ENCODE measurements around the gene IFT88.

Gene IFT88, protein sequence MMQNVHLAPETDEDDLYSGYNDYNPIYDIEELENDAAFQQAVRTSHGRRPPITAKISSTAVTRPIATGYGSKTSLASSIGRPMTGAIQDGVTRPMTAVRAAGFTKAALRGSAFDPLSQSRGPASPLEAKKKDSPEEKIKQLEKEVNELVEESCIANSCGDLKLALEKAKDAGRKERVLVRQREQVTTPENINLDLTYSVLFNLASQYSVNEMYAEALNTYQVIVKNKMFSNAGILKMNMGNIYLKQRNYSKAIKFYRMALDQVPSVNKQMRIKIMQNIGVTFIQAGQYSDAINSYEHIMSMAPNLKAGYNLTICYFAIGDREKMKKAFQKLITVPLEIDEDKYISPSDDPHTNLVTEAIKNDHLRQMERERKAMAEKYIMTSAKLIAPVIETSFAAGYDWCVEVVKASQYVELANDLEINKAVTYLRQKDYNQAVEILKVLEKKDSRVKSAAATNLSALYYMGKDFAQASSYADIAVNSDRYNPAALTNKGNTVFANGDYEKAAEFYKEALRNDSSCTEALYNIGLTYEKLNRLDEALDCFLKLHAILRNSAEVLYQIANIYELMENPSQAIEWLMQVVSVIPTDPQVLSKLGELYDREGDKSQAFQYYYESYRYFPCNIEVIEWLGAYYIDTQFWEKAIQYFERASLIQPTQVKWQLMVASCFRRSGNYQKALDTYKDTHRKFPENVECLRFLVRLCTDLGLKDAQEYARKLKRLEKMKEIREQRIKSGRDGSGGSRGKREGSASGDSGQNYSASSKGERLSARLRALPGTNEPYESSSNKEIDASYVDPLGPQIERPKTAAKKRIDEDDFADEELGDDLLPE

DNA sequence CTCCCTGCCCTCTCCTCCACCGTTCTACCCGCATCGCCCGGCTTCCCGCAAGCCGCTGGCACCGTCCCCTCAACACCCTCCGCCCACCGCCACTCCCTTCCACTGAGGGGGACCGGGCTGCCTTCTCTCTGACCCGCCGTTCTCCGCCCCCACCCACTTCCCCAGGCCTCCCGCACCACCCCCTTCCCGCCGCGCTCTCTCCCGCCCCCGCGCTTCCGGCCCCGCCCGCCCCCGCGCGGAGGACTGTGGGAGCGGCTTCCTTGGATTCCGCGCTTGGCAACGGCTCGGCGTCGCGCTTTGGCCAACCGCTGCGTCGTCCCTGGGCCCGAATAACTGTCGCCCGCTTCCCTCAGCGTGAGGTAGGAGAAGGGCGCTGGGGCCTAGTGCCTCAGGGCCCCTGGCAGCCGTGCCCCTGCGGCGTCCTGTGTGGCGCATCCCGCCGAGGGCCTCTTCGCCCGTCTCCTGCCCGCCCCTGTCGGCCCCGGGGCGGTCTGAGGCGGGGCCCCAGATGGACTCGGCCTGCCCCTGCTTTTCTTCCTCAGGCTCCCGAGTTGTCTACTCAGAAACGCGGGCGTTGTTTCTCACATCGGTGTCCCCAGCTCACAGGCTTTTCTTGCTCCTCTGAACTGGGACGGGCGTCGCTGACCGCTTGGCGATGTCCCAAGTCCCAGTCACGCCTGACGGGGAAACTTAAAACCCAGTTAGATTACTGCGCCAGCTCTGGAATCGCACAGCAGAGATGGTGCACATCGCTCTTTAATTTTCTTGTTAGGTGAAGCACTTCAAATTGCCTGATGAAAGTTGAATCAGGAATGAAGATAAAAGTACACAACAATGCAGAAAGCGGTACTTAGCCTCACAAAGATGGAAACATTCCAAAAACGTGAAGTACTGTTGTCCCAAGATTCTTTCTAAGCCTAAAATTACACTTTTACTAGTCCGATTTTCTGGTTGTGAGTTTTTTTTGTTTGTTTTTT, at the start of gene IFT88:
IFT88 (plus strand) TSS at position 260 of the 977 bp plus-strand sequence. CDS start 7,229 bp downstream, outside the sequence.
- peak; percentile 74 to 79 for DNase-seq (ENCODE audit: low read depth in 2 of 2)

DNA sequence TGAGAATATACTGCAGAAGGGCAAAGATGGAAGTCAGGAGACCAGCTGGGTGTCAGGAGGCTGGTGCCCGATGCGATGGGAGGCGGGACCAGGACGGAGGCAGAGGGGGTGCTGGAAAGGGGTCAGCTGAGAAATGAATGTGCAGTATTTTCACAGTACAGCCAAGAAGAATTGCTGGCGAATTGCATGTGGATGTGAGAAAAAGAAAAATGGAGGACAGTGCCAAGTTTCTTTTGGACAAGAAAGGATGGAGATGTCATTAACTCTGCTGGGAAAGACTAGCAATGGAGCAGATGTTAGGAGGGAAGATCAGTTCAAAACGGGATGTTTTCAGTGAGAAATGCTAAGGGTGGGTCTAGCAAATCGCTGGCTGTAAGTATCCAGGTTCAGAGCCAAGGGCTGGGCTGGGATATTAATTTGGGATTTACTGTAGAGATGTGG, 48.3 kb upstream of the IFT88 start:
- no peak for DNase-seq (ENCODE audit: low read depth in 2 of 2)

DNA sequence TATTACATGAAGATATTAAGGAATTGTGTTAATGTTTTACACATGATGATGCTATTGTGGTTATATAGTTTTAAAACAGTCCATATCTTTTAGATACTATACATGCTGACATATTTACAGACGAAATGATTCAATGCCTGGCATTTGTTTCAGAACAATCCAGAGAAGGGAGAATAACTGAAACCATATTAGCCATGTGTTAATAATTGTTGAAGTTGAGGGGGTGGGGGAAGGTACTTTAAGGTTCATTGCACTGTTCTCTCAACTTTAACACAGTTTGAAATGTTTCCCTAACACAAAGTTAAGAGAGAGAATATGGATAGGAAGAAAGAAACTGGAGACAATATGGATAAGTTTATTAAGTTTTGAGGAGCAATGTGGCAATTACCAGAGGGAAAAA, 47.1 kb upstream of the IFT88 start:
- no peak for DNase-seq (ENCODE audit: low read depth in 2 of 2)

DNA sequence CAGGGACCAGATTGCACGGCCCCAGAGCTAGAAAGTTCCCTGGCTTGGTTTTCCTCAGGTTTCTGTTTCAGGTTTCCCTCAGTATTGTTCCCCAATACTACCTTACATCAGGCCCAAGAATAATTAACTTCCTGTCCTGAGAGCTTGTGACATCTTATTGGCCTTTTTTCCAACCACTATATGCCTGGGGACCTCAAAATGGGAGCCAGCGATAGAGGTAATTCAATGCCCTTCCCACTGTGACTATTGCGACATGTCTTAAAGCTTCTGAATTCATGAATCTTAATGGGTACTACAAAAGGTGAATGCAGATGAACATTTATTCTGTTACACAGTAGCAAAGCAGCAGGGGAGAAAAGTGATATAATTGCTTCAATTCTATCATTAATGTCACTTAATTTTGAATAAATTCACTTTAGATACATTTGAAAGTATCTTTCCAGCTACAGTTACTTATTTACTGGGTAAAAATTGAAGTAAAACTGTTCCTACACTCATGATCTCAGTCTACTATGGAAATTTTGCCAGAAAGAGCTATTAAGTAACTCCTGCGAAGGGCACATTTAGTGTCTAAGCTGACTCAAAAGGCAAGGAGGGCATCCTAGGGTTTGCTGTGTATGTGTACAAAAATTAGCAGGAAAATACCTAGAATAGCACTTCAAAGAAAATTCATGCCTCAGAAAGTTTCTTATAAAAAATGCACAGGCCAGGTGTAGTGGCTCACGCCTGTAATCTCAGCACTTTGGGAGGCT, 45.4 kb upstream of the IFT88 start:
- no peak for DNase-seq (ENCODE audit: low read depth in 2 of 2)

DNA sequence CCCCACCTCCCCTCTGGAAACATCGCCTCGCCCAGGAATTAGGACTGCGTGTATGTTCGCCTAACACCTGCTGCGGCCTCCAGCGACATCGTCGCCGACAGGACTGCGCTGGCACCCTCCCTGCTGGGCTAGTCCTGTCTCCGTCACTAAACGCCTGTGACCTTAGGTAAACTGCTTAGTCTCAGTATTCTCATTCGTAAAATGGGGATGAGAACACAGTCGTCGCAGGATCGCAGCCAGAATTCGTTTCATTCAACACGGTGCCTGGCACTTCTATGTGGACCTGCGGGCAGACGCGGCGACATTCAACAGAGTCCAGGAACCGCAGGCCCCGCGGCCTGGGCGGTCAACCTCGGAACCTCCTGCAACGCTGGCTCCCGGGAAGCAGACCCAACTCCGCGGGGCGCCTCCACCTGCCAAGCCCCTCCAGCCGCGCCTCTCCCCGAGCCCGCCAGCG, 41.8 kb upstream of the IFT88 start:
- DNase-seq (ENCODE audit: low read depth in 2 of 2), result peak in 1 of 2 donors; percentile 0

DNA sequence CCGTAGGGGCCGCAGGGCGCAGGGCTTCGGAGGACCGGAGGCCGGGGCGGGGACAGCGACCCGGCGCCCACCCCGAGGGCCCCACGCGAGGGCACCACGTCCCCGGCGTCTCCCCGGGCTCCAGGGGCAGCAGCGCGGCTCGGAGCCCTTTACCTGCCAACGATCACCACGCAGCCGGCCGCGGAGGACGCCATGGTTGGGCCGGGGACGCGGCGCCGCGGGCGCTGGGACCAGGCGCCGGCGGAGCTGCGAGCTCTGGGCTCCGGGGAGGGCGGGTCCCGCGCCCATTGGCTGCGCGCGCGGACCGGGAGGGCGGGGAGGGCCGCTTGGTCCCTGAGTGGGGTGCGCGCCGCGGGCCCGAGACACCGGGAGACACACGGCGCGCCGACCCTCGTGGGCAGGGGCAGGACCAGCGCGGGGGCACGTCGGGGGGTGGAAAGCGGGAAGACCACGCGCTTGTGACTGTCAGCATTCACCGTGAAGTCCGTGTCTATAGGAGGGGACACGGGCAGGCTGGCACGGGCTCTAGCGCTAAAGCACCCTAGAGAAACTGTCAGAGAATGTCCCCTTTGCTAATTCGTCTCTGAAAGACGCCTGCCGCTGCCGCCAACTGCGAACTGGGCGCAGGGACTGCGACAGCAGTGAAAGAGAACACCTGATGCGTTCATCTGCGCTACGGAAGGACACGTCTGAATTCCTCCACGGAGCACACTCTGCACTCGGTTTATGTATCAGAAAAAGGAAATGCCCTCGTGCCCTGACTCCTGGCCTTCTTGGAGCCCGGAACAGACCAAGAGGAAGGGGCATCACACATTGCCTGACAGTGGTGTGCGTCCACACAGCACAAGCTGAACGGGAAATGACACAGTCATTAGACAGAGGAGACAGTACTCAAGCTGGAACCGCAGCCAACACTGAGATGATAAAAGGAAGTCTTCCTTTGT, 41.1 kb upstream of the IFT88 start, which contains the start of gene CRYL1:
CRYL1 (minus strand) TSS at position 257 of the 944 bp plus-strand sequence; CDS start at position 194, 63 bp downstream.
- peak; percentile 54 to 62 for DNase-seq (ENCODE audit: low read depth in 2 of 2)

DNA sequence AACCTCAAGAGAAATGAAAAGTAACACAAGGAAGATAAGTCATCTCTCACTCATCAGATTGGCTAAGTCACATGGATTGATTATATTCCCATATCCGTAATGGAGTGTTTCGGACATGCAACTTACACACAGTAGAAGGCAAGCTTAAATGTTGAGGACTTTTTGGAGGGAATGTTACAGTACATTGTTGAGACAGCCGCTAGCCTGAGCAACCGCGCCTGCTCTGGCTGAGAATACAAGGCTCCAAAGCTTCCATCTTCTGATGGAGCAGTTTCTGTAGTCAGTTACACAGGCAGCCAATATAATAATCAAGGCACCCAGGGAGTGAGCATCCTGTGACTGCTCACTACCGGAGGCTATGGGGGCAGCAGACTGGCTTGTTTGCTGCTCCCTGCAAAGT, 40.3 kb upstream of the IFT88 start:
- no peak for DNase-seq (ENCODE audit: low read depth in 2 of 2)

DNA sequence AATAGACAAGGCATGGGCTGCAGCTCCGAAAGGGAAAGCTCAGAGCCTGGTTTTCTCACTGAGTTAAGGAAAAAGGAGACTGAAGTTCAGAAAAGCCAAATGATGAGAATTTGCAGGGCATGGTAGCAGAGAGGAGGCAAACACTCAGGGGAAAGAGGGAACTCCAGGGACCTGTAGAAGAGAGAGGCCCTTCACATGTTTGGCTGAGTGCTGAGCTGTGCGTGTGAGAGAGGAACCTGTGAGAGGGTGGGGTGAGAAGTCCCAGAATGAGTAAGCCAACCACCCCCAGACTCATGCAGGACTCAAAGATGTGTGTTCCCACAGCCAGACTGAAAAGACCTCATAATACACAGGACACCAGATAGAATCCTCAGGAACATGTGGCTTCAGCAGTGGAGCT, 38.5 kb upstream of the IFT88 start:
- DNase-seq (ENCODE audit: low read depth in 2 of 2), result peak in 1 of 2 donors; percentile 2

DNA sequence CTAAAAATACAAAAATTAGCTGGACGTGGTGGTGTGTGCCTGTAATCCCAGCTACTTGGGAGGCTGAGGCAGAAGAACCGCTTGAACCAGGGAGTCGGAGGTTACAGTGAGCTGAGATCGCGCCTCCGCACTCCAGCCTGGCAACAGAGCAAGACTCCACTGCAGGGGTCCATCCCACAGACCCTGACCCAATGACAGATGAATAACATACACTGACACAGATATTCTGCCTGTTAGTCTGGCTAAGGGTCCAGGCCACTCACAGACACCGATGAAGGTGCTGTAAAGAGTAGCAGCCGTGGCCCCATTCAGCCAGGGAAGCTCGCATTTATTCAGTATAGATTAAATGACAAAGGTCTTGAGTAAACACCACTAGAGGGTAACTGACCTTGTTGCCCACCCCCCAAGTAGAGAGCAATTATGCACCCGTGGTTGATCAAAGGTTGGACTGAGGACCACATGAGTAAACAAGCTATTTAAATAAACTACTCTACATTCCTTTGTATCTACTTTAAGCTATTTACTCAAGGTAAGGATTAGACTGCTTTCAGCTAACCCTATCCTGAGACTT, 32.8 kb upstream of the IFT88 start:
- DNase-seq (ENCODE audit: low read depth in 2 of 2), result no peak

DNA sequence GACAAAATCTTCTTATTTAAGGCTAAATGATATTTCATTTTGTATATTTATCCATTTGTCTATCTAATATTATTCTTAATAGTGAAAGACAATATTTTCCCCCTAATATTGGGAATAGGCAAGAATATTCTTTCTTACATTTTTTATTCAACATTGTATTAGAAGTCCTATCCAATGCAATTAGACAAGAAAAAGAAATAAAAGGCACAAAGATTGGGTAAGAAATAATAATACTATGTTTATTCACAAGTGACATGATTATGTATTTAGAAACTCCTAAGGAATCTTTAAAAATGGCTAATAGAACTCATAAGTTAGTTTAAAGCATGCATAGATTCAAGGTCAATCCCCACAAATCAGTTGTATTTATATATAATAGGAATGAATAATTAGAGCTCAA, 30.0 kb upstream of the IFT88 start:
- no peak for DNase-seq (ENCODE audit: low read depth in 2 of 2)

DNA sequence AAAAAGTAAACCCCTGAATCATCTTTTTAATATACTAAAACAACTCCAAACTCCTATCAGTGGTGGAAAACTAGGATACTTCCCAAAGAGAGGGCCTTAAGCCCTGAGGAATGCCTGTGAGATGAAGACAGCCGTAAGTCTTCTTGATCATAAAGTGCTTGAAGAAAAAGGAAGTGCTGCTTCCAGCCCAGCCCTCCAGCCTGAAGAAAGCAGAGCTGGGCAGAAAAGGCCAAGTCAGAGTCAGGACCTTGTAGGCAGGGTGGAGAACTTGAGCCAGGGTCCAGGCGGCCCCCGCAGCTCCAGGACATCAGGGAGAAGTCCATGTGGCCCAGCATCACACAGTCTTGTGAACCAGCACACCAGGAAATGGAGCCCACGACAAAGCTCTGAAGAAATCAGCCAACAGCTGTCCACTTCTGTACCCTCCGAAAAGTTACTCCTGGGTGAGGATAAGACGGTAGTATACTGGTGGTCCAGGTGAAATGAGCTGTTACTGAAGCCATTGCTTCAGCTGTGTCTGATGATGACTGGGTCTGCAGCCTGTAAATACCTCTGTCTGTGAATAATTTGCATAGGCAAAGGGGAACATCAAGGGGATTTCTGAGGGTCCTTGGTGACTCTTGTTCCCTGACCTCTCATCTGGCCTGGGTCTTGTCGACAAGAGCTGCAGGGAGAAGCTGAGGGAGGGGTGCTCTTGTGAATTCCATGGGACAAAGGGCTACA, 22.6 kb upstream of the IFT88 start:
- DNase-seq (ENCODE audit: low read depth in 2 of 2), result no peak

DNA sequence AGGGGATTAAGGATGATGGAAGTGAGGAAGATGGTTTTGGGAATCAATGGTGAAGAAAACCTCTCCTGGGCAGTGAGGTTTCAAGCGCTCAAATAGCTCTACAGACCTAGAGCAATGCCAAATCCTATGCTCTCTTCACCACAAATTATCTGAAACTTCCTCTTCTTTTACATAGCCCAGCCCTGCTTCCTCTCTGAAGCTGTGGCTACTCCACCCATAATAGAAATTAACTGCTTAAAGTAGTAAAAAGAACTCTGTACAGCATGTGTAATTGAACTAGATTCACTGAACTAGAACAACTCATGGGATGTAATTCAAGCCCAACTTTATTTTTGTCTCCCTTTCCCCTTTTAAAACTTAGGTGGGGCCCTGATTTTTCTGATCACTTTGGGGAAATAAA, 20.4 kb upstream of the IFT88 start:
- no peak for DNase-seq (ENCODE audit: low read depth in 2 of 2)

DNA sequence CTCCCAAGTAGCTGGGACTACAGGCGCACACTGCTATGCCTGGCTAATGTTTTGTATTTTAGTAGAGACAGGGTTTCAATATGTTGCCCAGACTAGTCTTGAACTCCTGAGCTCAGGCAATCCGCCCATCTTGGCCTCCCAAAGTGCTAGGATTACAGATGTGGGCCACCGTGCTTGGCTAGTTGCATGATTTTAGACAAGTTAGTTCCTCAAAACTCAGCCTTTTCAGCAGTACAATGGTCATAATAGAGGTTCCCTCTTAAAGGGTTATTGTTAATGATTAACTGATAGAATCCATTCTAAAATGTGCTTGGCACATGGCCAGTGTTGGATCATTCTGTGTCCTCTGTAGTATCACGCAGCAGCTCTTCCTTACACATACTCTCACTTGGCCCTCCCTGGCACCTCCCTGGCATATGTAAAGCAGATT, 19.5 kb upstream of the IFT88 start:
- no peak for DNase-seq (ENCODE audit: low read depth in 2 of 2)

DNA sequence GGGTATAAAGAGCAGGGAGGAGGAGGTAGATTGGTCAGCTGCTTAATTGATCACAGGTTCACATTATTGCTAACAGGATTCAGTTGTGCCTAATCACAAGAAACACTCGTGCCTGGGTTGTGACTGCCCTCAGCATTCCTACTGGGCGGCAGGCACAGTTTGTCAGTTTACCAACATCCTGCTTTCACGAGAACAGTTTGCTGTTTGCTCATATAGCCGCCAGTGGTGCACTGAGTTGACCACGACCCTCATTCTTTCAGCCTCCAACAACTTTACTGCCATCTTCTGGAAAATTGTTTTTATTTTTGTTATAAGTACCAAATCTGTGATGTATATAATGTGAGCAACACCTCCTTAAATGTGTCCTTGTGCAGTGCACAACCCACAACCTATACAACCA, 16.2 kb upstream of the IFT88 start:
- DNase-seq (ENCODE audit: low read depth in 2 of 2), result no peak

DNA sequence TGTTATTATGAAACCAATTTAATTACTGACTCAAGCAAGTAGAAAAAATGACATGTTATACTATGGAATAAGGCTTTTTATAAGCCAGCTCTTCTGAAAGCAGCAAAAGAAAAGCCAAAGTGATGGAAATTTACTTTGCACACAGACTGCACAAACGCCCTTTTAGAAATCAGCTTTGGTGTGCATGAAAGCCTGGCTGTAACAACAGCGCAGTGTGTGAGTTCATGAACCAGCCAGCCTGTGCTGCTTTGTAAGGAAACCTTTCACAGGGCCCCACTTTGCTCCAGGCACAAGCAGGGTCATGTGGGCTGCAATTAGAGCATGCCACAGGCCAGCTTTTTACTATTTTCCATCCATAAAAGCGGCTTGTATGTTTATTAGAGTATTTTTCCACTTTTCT, 13.6 kb upstream of the IFT88 start:
- DNase-seq (ENCODE audit: low read depth in 2 of 2), result no peak

DNA sequence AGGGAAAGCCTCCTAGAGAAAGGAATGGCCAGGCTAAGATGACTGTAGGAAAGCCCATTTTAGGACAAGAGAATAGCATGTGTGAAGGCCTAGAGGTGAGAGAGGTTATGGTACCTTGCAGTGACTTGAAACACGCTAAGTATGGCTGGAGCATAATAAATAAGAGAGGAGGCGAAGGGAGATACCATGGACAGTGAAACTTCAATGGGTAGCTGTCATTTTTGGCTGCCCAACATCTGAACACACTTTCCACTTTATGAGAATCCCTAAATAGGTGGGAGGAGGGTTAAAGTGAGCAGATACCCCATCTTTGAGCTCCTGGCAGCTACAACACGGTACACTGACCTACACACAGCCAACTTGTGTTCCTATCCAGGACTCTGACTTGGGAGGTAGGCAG, 8.0 kb upstream of the IFT88 start:
- DNase-seq (ENCODE audit: low read depth in 2 of 2), result no peak

DNA sequence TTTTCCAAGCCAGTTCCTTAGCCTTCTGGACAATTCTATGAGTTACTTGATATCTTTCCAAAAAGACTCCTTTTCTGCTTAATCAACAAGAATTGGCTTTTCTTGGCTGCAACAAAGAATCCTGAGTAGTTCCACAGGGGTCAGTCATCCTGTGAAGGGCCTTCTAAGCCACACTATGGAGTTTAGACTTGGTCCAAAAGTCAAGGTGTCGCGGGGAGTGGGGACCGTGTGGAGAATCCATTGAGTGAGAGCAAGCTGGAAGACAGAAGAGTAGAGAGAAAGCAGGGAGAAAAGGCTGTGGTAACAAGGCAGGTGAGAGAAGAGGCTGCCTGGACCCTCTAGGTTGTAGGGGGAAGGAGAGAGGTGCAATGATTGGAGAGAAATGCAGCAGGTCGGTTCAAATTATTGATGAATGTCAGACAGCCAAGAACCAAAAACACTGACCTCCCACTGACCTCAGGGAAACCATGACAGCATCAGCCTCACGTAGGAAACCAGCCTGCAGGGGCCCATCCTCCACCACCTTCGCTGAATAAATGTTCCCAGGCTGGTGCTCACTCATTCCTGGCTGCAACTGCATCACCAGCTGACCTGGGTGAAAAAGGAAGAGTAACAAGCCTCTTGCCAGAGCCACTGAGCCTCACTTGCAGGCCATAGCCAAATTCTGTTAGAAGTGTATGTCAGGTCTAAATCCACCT, 7.1 kb upstream of the IFT88 start:
- no peak for DNase-seq (ENCODE audit: low read depth in 2 of 2)

DNA sequence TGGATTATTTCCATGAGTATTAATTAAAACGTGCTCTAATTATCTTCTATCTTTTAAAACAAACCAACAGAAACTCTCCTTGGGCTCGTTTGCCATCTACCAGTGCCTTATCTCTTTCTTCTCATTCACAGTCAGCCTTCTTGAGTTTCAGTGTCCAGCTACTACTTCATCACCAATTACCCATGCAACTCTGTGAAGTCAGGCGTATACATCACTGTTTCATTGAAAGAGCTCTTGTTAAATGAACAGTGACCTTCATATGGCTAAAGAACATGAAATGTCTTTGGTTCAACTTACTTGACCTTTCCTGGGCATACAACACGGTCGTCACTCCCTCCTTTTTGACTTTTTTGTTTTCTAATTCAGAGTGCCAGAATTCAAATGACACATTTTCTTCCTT, 5.2 kb upstream of the IFT88 start:
- no peak for DNase-seq (ENCODE audit: low read depth in 2 of 2)
